K562 (cell line): Measurements from ENCODE around the gene ATP5PD. TPM values are rescaled to one million over a fixed set of nuclear protein-coding genes. Genes with fewer than 3 reads are reported as not detected.

Experiments
- FOXA1 ChIP-seq: fragments of 450-650 bp; IDR thresholded peaks from 2 replicates; pipeline ENCODE4 v1.6.1; 2016; ENCODE audit warnings: mild to moderate bottlenecking, borderline replicate concordance
- GATAD2B ChIP-seq: fragments of 450-650 bp; IDR thresholded peaks from 2 replicates; pipeline ENCODE4 v1.6.1; 2017; ENCODE audit warnings: mild to moderate bottlenecking, borderline replicate concordance
- HCFC1 ChIP-seq: IDR thresholded peaks from 2 replicates; pipeline ENCODE4 v1.6.1; 2012; ENCODE audit warnings: low read depth, low read length, improper control_type of control experiment
- HDAC6 ChIP-seq: IDR thresholded peaks from 2 replicates; pipeline ENCODE4 v1.6.1; 2012; ENCODE audit warnings: low read depth, mild to moderate bottlenecking, control low read depth, inconsistent platforms, low read length, moderate library complexity
- IRF2 ChIP-seq: sonication (generic); formaldehyde crosslinking; IDR thresholded peaks from 2 replicates; pipeline ENCODE4 v1.8.1; 2022; ENCODE audit warnings: mild to moderate bottlenecking, missing genetic modification reagents
- MEF2D ChIP-seq: conservative IDR thresholded peaks from 2 replicates; pipeline ENCODE4 v1.6.1; 2016; ENCODE audit warnings: low read depth, missing genetic modification characterization, missing compliant biosample characterization
- POLR2AphosphoS2 ChIP-seq: IDR thresholded peaks from 2 replicates; pipeline ENCODE4 v1.6.1; 2012; ENCODE audit warnings: low read length, improper control_type of control experiment
- POLR3G ChIP-seq: IDR thresholded peaks from 2 replicates; pipeline ENCODE4 v1.6.1; 2011; ENCODE audit not compliant: insufficient read length, insufficient replicate concordance; ENCODE audit errors: extremely low read depth
- RAD21 ChIP-seq, 2 experiments: fragments of 250-450 bp in 1 of 2; fragments of 450-650 bp in 1 of 2; sonication (Bioruptor Pico) in 1 of 2; formaldehyde crosslinking in 1 of 2; IDR thresholded peaks in 1 of 2; conservative IDR thresholded peaks in 1 of 2; 2 replicates each; pipeline versions ENCODE4 v1.4.0 to v1.8.0; 2020 to 2022; ENCODE audit warnings: mild to moderate bottlenecking in 2 of 2, moderate library complexity in 1 of 2
- SAFB ChIP-seq: fragments of 200-400 bp; formaldehyde crosslinking; IDR thresholded peaks from 2 replicates; pipeline ENCODE4 v1.6.1; 2017; ENCODE audit warnings: low read depth, low read length, borderline replicate concordance
- SOX6 ChIP-seq: fragments of 450-650 bp; IDR thresholded peaks from 2 replicates; pipeline ENCODE4 v1.6.1; 2014; ENCODE audit warnings: mild to moderate bottlenecking
- STAT5B ChIP-seq: fragments of 250-450 bp; sonication (Bioruptor Pico); IDR thresholded peaks from 2 replicates; pipeline ENCODE4 v1.8.0; 2021; ENCODE audit warnings: mild to moderate bottlenecking, inconsistent platforms
- TARDBP ChIP-seq: fragments of 450-650 bp; IDR thresholded peaks from 2 replicates; pipeline ENCODE4 v1.6.1; 2016
- TBP ChIP-seq: optimal IDR thresholded peaks from 2 replicates; pipeline ENCODE3; 2011; ENCODE audit warnings: low read depth, low read length, improper control_type of control experiment
- XRCC4 ChIP-seq: IDR thresholded peaks from one replicate; pipeline ENCODE4 v1.6.1; 2011; ENCODE audit not compliant: insufficient read depth, insufficient read length; ENCODE audit errors: extremely low read depth
- YY1 ChIP-seq, 3 experiments: IDR thresholded peaks; 2 replicates each; pipeline ENCODE4 v1.6.1; 2011; ENCODE audit warnings: low read length in 2 of 3, mild to moderate bottlenecking in 2 of 3, moderate library complexity in 2 of 3, borderline replicate concordance in 1 of 3, control low read depth in 1 of 3, low read depth in 1 of 3; ENCODE audit not compliant: insufficient read depth in 3 of 3, insufficient replicate concordance in 2 of 3, control insufficient read depth in 1 of 3, insufficient read length in 1 of 3; ENCODE audit errors: extremely low read depth in 1 of 3
- ZNF354B ChIP-seq: fragments of 250-450 bp; sonication (Bioruptor Pico); IDR thresholded peaks from 2 replicates; pipeline ENCODE4 v1.4.0; 2020
- ZNF75A ChIP-seq: fragments of 450-650 bp; formaldehyde crosslinking; IDR thresholded peaks from 2 replicates; pipeline ENCODE4 v1.4.0; 2020; ENCODE audit warnings: mild to moderate bottlenecking
- polyA plus RNA-seq, 8 experiments: library from polyadenylated mRNA; depleted of rRNA in 4 of 8; stranded (reverse) in 5 of 8; unstranded in 3 of 8; fragments of >200 nt; fragmentation: Nextera tagmentation in 2 of 8; fragmentation: Illumina TruSeq in 1 of 8; extraction: Ambion mirVana in 2 of 8; extraction: Trizol in 1 of 8; gene quantifications; 2 replicates each; pipeline versions ENCODE4 v1.2.1 to v1.2.3, GENCODE V29; 2011 to 2014; ENCODE audit warnings: inconsistent platforms in 1 of 8, missing spikeins in 1 of 8
- total RNA-seq, 7 experiments: library from RNA; depleted of rRNA in 6 of 7; stranded (reverse); fragments of >200 nt in 6 of 7; fragmentation: Illumina TruSeq in 2 of 7; extraction: Trizol in 2 of 7; gene quantifications; 2 replicates each; pipeline versions ENCODE4 v1.2.1 to v1.2.3, GENCODE V29; 2011 to 2021; ENCODE audit warnings: low replicate concordance in 1 of 7
- TF ChIP-seq, protein P1 (sequence below): fragments of 200-400 bp; formaldehyde crosslinking; IDR thresholded peaks from 2 replicates; pipeline ENCODE4 v1.6.1; 2017; ENCODE audit warnings: mild to moderate bottlenecking, low read depth, low read length, moderate library complexity
- TF ChIP-seq, protein P2 (sequence below), 2 experiments: fragments of 150-350 bp in 1 of 2; IDR thresholded peaks; 2 replicates each; pipeline ENCODE4 v1.6.1; 2012 to 2016; ENCODE audit warnings: low read depth in 2 of 2, low read length in 2 of 2, mild to moderate bottlenecking in 1 of 2, moderate library complexity in 1 of 2
- TF ChIP-seq, protein P3 (sequence below): fragments of 250-450 bp; sonication (Bioruptor Pico); IDR thresholded peaks from 2 replicates; pipeline ENCODE4 v1.5.0; 2020; ENCODE audit warnings: mild to moderate bottlenecking, borderline replicate concordance

ATP5PD gene
- total and polyA plus RNA-seq, 9 of the 15 experiments (the other 6 are each of a cell fraction or from before 2014, with no cell fraction given): 271 to 828 (median 432) TPM

DNA sequence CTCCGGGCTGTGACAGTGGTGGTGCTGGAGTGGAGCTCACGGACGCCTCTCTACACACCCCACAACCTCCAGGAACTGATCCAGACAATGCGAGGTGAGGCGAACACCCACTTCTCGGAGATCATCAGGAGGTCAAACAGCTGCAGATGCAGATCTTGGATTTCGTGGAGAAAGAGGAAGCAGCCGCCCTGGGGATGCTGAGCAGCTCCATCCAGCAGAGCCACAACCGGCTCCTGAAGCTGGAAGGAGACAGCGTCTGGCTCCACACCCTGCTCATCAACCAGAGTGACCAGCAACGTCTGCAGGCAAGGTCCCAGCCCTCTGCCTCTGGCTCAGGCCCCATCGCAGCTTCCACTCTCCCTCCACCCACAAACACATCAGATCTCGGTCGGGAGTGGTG, 27.8 kb upstream of the ATP5PD start (continued):
- no peak for TF ChIP-seq XRCC4
- no peak for TF ChIP-seq SAFB
- TF ChIP-seq TARDBP: no peak
- no peak for TF ChIP-seq ZNF75A (CRISPR knock-in tag)
- no peak for TF ChIP-seq POLR3G
- no peak for TF ChIP-seq POLR2AphosphoS2
- no peak for TF ChIP-seq ZNF354B (CRISPR knock-in tag)
- TF ChIP-seq HDAC6: no peak
- TF ChIP-seq RAD21 (CRISPR knock-in tag; conservative IDR thresholded peaks at IDR 0.05 in 1 of 2, IDR thresholded peaks at IDR 0.05 in 1 of 2): no peak
- TF ChIP-seq, protein P1, sequence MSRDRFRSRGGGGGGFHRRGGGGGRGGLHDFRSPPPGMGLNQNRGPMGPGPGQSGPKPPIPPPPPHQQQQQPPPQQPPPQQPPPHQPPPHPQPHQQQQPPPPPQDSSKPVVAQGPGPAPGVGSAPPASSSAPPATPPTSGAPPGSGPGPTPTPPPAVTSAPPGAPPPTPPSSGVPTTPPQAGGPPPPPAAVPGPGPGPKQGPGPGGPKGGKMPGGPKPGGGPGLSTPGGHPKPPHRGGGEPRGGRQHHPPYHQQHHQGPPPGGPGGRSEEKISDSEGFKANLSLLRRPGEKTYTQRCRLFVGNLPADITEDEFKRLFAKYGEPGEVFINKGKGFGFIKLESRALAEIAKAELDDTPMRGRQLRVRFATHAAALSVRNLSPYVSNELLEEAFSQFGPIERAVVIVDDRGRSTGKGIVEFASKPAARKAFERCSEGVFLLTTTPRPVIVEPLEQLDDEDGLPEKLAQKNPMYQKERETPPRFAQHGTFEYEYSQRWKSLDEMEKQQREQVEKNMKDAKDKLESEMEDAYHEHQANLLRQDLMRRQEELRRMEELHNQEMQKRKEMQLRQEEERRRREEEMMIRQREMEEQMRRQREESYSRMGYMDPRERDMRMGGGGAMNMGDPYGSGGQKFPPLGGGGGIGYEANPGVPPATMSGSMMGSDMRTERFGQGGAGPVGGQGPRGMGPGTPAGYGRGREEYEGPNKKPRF: no peak
- TF ChIP-seq YY1 (IDR thresholded peaks at IDR 0.05; ENCODE audit: borderline replicate concordance in 1 of 3, control insufficient read depth in 1 of 3, extremely low read depth in 1 of 3, insufficient read depth in 3 of 3, insufficient read length in 1 of 3, insufficient replicate concordance in 2 of 3, low read depth in 1 of 3, low read length in 2 of 3): no peak
- TF ChIP-seq IRF2 (CRISPR knock-in tag): no peak
- TF ChIP-seq HCFC1: no peak
- TF ChIP-seq SOX6: peak; percentile 50; the same call in 1 of the 2 replicates
- TF ChIP-seq STAT5B: no peak
- no peak for TF ChIP-seq FOXA1
- TF ChIP-seq MEF2D (tag): no peak
- TF ChIP-seq, protein P2, sequence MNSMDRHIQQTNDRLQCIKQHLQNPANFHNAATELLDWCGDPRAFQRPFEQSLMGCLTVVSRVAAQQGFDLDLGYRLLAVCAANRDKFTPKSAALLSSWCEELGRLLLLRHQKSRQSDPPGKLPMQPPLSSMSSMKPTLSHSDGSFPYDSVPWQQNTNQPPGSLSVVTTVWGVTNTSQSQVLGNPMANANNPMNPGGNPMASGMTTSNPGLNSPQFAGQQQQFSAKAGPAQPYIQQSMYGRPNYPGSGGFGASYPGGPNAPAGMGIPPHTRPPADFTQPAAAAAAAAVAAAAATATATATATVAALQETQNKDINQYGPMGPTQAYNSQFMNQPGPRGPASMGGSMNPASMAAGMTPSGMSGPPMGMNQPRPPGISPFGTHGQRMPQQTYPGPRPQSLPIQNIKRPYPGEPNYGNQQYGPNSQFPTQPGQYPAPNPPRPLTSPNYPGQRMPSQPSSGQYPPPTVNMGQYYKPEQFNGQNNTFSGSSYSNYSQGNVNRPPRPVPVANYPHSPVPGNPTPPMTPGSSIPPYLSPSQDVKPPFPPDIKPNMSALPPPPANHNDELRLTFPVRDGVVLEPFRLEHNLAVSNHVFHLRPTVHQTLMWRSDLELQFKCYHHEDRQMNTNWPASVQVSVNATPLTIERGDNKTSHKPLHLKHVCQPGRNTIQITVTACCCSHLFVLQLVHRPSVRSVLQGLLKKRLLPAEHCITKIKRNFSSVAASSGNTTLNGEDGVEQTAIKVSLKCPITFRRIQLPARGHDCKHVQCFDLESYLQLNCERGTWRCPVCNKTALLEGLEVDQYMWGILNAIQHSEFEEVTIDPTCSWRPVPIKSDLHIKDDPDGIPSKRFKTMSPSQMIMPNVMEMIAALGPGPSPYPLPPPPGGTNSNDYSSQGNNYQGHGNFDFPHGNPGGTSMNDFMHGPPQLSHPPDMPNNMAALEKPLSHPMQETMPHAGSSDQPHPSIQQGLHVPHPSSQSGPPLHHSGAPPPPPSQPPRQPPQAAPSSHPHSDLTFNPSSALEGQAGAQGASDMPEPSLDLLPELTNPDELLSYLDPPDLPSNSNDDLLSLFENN (IDR thresholded peaks at IDR 0.05; ENCODE audit: low read depth in 2 of 2, low read length in 2 of 2): no peak
- TF ChIP-seq TBP: peak; percentile 18
- TF ChIP-seq GATAD2B: no peak
- TF ChIP-seq, protein P3, sequence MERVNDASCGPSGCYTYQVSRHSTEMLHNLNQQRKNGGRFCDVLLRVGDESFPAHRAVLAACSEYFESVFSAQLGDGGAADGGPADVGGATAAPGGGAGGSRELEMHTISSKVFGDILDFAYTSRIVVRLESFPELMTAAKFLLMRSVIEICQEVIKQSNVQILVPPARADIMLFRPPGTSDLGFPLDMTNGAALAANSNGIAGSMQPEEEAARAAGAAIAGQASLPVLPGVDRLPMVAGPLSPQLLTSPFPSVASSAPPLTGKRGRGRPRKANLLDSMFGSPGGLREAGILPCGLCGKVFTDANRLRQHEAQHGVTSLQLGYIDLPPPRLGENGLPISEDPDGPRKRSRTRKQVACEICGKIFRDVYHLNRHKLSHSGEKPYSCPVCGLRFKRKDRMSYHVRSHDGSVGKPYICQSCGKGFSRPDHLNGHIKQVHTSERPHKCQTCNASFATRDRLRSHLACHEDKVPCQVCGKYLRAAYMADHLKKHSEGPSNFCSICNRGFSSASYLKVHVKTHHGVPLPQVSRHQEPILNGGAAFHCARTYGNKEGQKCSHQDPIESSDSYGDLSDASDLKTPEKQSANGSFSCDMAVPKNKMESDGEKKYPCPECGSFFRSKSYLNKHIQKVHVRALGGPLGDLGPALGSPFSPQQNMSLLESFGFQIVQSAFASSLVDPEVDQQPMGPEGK: no peak
